NOMO-1 treated with dmso at 0.1 percent for 144 hours (cell line): Measurements from ENCODE around the gene FKBP6.
A peak's percentile ranks its signal among the peaks of the same experiment; 100 is the strongest.
"Not testable (repeated sequence)": the region's sequence is repeated elsewhere in the genome, so short reads cannot be mapped to it uniquely, and the experiment has no call there.

Source experiments
- DNase-seq: peaks from one replicate; lab custom pipeline; 2025; ENCODE audit not compliant: unreplicated experiment; lab: John Stamatoyannopoulos, UW

FKBP6 gene

GRCh38 chr7:73327922-73328321, at the start of gene FKBP6, which contains the start of gene TRIM50:
Gene FKBP6, plus strand, starts transcription at chr7:73328161. Its CDS starts 268 bp downstream, at chr7:73328429.
Gene TRIM50, minus strand, starts transcription at chr7:73328082. Its CDS starts 3,295 bp downstream, at chr7:73324787.
- DNase-seq, result not testable (repeated sequence)

GRCh38 chr7:73297235-73297634, 30.7 kb upstream of the FKBP6 start:
- DNase-seq, result not testable (repeated sequence)

GRCh38 chr7:73297706-73298105, 30.3 kb upstream of the FKBP6 start:
- not testable (repeated sequence) for DNase-seq

GRCh38 chr7:73299812-73300211, 28.1 kb upstream of the FKBP6 start:
- DNase-seq, result not testable (repeated sequence)

- DNase-seq, result not testable (repeated sequence)
Measured at GRCh38 chr7:73301108-73301507, 26.9 kb upstream of the FKBP6 start.

- not testable (repeated sequence) for DNase-seq
Measured at GRCh38 chr7:73302846-73303245, 25.1 kb upstream of the FKBP6 start.

- no peak for DNase-seq
Measured at GRCh38 chr7:73303546-73303945, 24.4 kb upstream of the FKBP6 start.

- no peak for DNase-seq
Measured at GRCh38 chr7:73304071-73304470, 23.9 kb upstream of the FKBP6 start.

- DNase-seq, result peak; percentile 97
Measured at GRCh38 chr7:73304612-73305387, 23.2 kb upstream of the FKBP6 start.

- no peak for DNase-seq
Measured at GRCh38 chr7:73307436-73307835, 20.5 kb upstream of the FKBP6 start.

GRCh38 chr7:73308074-73308664, 19.8 kb upstream of the FKBP6 start:
- DNase-seq, result no peak

- DNase-seq, result peak; percentile 99
Measured at GRCh38 chr7:73308665-73309214, 19.2 kb upstream of the FKBP6 start, which contains the start of gene NSUN5. Gene NSUN5, minus strand, starts transcription at chr7:73308826. Its CDS starts 36 bp downstream, at chr7:73308790.

GRCh38 chr7:73311421-73311820, 16.5 kb upstream of the FKBP6 start:
- not testable (repeated sequence) for DNase-seq

GRCh38 chr7:73312831-73313520, 15.0 kb upstream of the FKBP6 start:
- DNase-seq, result no peak

- no peak for DNase-seq
Measured at GRCh38 chr7:73313521-73313906, 14.4 kb upstream of the FKBP6 start.

- DNase-seq, result no peak
Measured at GRCh38 chr7:73314271-73314670, 13.7 kb upstream of the FKBP6 start.

GRCh38 chr7:73316521-73316920, 11.4 kb upstream of the FKBP6 start:
- no peak for DNase-seq

- DNase-seq, result not testable (repeated sequence)
Measured at GRCh38 chr7:73318656-73319204, 9.2 kb upstream of the FKBP6 start.

- DNase-seq, result not testable (repeated sequence)
Measured at GRCh38 chr7:73319541-73319940, 8.4 kb upstream of the FKBP6 start.

- DNase-seq, result not testable (repeated sequence)
Measured at GRCh38 chr7:73320009-73320408, 8.0 kb upstream of the FKBP6 start.
